GM19467 (cell line): Measurements from ENCODE around the gene CUL2.
"Not testable (repeated sequence)": the region's sequence is repeated elsewhere in the genome, so short reads cannot be mapped to it uniquely, and the experiment has no call there.

Experiments used
- ATAC-seq: cut with Tn5 transposase; IDR thresholded peaks from one replicate; pipeline ENCODE4 v1.9.1; 2021; ENCODE audit warnings: mild to moderate bottlenecking, moderate library complexity; ENCODE audit not compliant: unreplicated experiment

CUL2 gene

DNA sequence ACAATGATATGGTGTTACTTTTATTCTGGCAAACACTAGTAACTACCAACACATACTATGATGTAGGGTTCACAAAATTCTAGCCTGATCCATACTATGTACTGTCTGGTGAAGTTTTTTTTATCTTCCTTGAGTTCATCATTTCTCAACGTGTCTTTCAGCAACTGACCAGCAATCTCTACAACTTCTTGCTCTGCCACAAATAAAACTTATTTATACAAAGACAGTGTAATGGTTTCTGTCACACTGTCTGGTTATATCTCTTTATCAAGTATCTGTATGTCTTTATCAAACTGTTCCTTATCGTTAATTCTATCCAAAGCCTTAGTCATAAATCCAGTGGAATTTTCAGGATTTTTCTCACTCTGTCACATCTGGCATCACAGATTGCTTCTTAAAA, 69.7 kb downstream of the CUL2 start:
- no peak for ATAC-seq

DNA sequence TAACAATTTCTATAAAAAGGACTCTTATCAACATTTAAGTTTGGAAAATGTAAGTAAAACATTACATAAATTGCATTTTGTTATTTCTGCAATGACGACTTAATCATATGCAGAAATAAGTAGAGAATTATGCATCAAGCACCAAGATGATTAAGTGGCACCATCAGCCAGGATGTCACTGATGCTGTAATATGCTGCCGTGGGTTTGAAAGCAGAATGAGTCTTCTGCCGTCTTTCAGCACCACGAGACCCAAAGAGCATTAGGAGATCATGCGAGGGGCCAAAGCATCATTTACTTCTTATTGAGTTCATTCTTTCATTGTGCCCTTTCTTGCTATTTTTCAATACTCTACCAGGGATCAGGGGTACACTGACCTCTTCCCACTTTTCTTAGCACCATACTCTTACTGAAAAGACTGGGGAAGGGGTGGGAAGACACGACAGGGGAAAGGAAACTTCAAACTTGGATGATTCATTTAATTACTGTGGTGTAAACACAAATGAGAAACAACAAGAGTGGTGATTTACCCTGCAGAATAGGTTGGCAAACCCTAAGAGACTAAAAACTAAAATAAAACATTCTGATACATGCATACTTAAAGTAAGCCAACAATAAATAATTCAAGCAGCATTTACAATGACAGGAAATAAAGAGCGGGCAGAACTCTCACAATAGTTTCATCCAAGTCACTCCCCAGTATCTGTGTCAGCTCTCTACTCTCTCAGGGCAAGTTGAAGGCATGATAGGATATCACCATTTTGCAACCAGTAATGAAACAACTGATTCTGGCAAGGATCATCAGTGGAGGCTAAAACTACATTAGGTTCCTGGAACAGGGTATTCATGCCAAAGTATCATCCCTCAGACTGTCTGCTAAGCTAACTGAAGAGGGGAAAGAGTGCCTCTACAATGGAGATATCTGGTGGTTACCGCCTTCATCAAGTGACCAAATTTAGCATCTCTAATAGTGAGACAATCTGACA, 70.8 kb downstream of the CUL2 start:
- ATAC-seq, result no peak

DNA sequence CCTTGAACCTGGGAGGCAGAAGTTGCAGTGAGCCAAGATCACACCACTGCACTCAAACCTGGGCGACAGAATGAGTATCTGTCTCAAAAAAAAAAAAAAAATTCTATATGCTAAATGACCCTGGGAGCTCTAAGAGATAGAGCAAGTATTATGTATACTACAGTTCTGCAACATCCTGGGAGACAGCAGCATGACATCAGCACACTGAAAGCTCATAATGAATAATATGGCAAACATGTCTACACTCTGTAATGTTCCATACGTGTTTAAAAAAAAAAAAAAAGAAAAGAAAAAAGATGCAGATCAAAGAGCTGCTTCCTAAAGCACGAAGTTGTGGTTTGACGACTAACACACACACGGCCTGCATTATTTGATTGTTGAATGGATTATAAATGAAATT, 72.5 kb downstream of the CUL2 start:
- no peak for ATAC-seq

DNA sequence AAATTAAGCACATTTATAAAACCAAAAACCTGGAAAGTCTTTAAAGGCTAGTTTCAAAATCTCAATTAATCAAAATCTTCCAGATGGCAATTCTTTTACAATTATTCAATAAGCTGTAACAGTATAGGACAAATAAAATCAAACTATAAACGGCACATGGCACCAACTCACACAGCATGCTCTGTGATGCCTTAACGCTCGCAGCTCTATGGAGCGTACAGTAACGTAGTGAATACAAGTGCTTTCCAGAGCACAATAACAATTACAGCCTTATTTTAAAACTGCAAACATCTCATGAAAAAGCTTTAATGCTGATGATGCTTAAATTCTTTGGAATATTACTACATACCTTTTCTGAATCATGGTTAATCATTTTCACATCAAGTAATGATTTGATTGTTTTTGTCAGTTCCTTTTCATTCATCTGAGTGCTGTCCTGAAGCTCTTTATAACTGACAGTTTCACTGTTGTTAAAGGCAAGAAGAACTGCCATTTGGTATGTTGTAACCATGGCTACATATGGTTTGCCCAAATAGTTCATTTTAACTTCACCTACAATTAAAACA, 74.2 kb downstream of the CUL2 start:
- no peak for ATAC-seq

DNA sequence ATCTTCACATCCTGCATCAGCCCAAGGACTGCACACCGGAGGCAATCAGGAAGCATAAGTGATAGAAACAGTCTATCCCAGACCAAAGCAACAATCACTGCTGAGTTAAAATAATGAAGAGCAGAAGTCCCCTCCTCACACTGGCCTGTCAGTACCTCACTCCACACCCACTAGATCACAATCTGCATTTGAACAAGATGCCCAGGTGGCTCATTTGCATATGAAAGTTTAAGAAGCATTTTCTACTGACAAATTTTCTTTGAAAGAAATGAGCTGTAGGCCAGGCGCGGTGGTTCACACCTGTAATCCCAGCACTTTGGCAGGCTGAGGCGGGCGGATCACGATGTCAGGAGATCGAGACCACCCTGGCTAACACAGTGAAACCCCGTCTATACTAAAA, 77.4 kb downstream of the CUL2 start:
- no peak for ATAC-seq

DNA sequence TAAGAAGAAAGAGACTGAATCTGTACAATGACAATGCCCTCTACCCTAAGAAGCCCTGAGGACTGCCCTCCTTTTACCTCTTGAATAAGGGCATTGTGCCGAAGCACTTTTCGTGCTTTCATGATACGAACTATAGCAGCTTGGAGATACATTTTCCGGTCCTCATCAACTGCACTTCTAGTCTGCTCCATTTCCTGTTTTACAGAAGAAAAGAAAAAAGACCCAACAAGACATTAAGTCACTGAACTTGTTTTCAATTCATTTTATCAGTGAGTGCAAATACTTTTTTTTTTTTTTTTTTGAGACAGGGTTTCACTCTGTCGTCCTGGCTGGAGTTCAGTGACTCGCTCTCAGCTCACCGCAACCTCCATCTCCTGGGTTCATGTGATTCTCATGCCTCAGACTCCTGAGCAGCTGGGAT, 78.4 kb downstream of the CUL2 start:
- ATAC-seq, result no peak

DNA sequence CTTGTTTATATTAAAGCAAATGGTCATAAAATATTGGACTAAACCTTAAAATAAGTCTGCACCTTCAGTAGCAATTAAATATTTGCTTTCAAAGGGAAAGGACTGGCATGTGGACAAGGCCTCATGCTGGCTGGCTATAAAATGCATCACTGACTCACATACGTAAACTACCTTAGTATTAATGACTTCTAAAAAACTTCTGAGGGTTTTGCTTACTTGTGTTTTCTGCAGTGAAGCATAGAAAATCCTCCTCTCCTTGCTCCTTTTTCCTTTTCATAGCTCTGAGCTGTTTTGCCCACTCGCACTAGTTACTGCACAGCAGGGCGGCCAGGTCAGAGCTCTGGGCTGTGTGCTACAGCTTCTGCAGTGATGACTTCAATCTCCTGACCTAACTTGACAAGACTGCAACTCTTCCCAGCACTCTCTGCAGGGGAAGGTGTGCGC, 82.3 kb downstream of the CUL2 start:
- ATAC-seq, result no peak

DNA sequence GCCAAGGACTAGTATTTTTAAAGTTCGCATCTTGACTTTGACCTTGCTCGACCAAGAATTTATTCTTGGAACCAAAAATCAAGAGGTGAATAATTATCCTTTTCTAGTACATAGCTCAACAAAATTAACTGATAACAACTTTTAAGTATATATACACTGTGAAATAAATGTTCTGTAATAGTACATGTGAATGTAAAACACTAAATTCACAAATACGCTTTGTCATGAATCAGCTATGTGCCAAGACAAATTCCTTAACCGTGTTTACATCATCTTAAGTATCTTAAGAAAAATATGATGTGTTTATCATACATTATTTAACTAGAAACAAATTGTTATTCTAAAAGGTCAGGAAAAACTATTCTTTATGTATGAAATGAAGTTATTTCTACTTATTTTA, 83.3 kb downstream of the CUL2 start:
- ATAC-seq, result no peak

DNA sequence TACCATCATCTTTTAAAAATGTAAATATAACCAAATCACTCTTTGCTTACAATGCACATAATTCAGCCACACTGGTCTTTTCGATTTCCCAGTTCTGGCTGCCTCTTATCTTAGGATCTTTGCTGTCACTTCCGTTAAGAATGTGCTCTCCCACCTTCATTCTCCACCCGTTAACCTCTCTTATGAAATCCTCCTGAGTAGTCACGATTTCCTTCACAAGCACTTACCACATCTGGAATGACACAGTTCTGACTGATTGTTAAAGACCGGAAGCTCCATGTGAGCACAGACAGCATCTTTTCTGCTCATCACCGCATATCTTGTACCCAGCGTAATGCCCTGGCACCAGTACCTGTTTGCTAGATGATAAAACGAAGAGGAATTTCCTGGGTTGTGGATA, 84.3 kb downstream of the CUL2 start:
- no peak for ATAC-seq

DNA sequence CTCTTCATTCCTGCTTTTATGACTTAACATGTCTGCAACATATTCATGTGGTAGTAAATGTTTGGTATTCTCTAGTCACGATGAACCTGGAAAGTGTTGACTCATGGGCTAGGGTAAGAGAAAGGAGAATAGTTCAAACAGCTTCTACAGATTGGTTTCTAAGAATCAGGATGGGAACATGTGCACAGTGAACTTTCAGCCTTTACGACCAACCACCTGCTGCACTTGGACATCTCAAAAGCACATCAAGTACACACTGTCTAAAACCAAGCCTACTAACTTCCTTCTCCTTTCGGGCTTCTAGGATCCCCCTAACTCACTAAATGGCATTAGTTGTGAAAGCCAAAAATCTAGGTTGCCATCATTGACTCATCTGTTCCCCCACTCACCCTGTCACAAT, 85.5 kb downstream of the CUL2 start:
- no peak for ATAC-seq

DNA sequence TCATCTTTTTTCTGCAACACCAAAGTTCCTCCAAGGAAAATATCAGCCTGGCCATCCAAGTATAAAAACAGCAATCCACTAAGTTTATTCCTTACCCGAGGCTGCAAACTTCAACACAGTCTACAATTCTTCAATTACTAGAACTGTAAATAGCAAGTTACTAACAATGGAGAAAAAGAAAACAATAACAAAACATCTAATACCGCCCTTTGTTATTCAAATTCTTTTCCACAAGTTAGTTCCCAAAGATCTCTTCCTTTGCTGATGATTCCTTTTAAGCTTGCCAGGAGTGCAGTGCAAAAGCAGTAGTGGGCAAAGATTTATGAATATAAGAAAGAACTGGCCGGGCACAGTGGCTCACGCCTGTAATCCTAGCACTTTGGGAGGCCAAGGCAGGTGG, 86.2 kb downstream of the CUL2 start:
- no peak for ATAC-seq

DNA sequence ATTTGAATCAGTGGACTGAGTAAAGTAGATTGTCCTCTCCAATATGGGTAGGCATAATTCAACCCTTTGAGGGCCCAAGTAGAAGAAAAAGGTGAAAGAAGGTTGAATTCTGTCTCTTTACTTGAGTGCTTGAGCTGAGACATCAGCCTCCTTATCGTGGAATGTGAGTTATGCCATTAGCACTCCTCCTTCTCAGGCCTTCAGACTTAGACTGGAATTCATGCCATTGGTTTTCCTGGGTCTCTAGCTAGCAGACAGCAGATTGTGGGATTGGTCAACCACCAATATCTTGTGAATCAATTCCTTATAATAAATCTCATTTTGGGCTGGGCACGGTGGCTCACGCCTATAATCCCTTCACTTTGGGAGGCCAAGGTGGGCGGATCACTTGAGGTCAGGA, 89.2 kb downstream of the CUL2 start:
- no peak for ATAC-seq

DNA sequence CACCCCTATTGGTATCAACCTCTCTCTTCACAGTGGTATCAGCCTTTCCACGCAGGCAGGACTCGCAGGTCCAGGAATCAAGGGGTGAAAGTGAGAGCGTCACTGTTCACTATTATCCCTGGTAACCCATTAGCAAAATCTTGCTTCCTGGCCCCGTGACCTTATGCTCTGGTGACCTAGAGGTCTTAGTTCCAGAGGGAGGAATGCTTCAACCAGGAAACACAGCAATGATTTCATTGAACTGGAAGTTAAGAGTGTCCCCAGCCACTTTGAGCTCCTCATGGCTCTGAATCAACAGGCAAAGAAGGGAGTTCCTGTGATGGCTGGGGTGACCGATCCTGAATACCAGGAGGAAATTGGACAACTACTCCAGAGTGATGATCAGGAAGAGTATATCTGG, 90.6 kb downstream of the CUL2 start:
- no peak for ATAC-seq

DNA sequence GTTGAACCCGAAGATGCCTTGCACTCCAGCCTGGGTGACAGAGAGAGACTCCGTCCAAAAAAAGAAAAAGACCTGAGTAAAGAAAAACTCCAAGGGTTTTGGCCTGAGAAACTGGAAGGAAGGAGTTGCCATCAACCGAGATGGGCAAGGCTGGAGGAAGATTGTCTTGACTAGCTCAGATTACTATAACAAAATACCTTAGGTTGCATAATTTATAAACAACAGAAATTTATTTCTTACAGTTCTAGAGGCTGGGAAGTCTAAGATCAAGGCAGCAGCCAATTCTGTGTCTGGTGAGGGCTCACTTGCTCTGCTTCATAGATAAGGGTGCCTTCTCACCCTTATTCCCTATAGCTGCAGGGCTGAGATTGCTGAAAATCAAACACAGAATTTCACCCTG, 91.2 kb downstream of the CUL2 start:
- no peak for ATAC-seq

DNA sequence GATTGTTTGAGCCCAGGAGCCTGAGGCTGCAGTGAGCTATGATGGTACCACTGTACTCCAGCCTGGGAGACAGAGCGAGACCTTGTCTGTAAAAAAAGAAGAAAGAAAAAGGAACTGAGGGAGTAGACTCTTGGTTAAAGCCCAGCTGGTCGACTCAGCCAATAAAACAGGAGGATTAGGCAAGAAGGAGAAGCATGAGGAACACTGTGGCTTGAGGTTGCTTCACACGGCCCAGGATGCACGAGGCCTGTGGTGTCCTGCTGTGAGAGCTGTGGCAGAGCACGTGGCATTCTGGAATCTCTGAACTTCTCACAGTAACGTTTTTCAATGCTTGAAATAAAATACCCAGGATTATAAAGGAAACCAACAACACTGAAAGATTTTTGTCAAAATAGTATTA, 93.3 kb downstream of the CUL2 start:
- ATAC-seq, result no peak

DNA sequence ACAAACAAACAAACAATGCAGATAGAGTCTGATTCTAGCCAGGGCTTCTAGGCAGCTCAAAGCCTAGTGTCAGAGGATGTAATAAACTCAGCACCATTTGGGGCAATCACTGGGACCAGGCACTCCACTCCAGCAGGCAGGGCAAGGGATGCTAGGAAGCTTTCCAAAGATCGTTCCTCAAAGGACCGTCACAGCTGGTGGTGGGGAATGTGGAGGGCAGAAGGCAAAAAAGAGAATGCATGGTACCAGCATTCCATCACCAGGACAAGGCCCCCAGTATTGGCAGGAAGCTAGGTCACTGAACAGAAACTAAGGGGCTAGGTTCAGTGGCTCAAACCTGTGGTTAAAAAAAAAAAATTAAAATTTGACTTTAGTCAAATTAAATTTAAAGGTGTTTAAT, 94.2 kb downstream of the CUL2 start:
- ATAC-seq, result no peak

DNA sequence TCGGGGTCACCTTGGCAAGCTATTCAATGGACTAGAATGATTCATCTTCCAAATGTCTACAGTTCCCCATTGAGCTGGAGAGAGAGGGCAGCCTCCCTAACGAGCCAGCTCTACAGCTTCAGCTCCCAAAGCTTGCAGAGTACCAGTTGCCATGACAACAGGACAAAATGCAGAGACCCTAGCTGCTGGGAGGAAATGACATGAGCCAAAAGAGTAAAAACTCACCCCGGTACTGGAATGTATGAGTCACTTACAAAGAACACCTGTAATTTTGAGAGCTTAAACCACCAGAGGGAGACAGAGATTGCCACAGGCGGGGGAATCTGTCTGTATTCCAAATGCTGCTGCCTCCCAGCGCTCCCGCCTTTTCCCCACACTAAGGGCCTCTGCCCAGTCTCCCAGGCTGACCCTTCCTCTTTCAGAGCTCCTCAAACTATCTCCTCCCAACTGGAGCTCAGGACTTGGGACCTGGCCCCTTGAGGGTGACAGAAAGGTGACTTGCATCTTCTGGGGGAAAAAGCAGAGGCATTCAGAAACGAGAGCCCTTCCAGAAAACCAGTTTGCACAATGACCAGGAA, 95.5 kb downstream of the CUL2 start:
- peak; percentile 82 for ATAC-seq

DNA sequence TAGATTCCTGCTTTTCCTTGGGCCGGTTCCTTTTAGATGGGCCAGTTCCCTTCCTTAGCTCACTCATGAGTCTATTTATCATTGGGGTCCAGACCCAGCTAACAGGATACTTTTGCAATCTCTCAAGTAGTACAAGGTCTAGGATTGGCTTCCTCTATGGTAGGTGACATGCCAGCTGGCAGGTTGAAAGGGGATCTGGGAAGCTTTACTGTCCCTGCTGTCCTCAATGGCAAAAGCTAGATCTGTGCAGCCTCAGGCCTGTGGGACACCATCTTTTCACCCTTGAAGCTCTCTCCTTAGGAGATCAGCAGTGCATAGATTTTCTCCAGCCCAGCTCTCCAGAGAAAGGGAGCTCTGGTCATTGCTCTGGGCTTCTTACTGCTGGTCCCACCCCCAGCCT, 96.4 kb downstream of the CUL2 start:
- ATAC-seq, result no peak

DNA sequence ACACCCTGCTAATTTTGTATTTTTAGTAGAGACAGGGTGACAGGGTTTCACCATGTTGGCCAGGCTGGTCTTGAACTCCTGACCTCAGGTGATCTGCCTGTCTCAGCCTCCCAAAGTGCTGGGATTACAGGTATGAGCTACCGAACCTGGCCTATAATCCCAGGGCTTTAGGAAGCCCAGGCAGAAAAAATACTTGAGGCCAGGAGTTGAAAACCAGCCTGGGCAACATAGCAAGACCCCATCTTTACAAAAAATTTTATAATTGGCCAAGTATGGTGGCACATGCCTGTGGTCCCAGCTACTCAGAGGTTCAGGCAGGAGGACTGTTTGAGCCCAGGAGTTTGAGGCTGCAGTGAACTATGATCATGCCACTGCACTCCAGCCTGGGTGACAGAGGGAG, 99.0 kb downstream of the CUL2 start:
- not testable (repeated sequence) for ATAC-seq

DNA sequence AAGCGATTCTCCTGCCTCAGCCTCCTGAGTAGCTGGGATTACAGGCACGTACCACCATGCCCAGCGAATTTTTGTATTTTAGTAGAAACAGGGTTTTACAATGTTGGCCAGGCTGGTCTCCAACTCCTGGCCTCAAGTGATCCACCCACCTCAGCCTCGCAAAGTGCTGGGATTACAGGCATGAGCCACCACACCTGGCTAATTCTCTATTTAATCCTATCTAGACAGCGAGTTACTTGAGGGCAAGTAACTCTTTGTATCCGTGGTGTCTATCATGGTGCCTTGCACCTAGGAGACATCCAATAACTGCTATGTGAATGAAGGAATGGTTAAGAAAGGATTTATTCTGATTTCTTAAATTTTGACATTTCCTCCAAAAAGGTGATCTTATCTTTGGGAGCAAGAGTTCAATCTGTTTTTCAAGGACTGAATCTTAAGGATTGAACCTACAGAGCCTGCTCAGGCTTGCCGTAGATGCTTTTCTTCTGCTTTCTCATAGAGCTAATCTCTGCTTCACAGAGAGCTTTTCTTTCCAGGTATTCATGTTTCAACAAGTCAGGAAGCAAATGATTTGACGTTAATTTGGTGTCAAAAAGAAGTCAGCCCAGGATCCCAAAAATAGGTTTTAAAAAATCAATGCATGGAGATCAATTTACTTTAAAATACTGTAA, 101.6 kb downstream of the CUL2 start:
- no peak for ATAC-seq

DNA sequence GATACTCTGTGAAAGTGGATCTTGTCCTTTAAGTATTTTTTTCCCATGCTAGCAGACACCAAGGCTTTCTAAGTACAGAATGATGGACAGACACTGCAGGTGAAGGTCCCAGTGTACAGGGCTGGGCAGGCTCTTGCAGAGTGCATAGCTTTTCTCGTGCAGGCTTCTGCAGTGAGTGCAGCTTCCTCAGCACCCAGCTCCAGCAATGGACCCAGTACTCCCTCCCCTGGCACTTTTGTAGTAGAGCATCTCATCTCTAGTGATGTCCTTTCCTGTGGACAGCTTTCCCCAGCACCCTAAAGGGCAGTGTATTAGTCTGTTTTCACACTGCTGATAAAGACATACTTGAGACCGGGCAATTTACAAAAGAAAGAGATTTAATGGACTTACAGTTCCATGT, 104.3 kb downstream of the CUL2 start:
- ATAC-seq, result no peak

DNA sequence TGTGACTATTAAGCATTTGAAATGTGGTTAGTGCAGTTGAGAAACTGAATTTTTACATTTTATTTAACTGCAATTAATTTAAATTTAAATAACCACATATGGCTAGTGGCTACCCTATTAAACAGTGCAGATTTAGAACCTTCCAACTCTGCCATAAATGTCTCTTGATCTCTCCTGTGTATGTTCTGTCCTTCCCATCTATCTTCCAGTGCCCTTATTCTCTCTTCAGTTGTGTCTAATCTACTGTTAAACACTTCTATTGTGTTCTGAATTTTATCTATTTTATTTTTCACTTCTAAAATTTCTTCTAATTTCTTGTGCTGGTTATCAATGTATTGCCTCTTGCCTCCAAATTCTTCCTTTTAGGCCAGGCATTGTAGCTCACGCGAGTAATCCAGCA, 105.0 kb downstream of the CUL2 start:
- no peak for ATAC-seq
